Measurements from ENCODE around the gene LAMA2.

DNA sequence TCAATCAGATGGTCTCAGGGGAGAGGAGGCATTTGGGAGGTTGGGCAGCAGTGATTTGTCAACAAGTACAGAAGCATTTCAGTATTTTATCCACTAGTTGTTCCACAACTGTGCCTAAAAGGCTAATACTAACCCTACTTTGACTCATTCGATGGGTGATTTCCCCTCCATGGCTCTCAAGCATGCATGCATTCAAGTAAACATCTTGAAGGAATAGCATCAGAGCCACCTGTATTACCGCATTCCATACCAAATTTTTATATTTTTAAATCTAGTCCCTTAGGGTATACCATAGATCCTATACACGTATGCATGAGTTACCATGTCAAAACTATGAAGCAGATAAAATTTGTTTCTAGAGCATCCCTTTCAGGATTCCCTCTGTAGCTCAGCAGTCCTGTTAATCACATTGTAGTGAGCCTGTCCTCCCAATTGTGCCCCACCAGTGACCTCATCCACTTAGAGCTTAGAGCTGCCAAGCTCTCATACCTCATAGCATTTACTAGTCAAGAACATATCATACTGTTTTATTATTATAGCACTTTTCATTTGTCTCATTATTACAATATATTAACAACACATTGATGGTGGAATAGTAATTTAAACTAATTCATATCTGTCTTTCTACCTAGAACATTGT is 213.8 kb downstream of the LAMA2 start:
- TF ChIP-seq SP1 (IDR thresholded peaks at IDR 0.05) (no peak), LEF1 (IDR thresholded peaks at IDR 0.05; ENCODE audit: borderline replicate concordance) (no peak), FOXK2 (IDR thresholded peaks at IDR 0.05) (no peak), ELF4 (IDR thresholded peaks at IDR 0.05) (no peak), BHLHE40 (IDR thresholded peaks at IDR 0.05; ENCODE audit: borderline replicate concordance) (no peak)
